HT-29 (cell line): Measurements from ENCODE around the gene DDX54. TPM values are rescaled to one million over a fixed set of nuclear protein-coding genes. Genes with fewer than 3 reads are reported as not detected.
A peak's percentile ranks its signal among the peaks of the same experiment; 100 is the strongest.

Source experiments
- DNase-seq: peaks from one replicate; pipeline ENCODE4 v3.0.0-alpha.2; 2015; ENCODE audit warnings: low spot score
- total RNA-seq: library from RNA; depleted of rRNA; stranded (reverse); fragments of >200 nt; shearing (Covaris generic); gene quantifications from 2 replicates; pipeline ENCODE4 v1.2.3, GENCODE V29; 2014

DDX54 gene
- total RNA-seq, 1 experiment from 2014 or later, result 100 TPM

- no peak for DNase-seq
Measured at GRCh38 chr12:113195598-113195997, 10.3 kb upstream of the DDX54 start.

- no peak for DNase-seq
Measured at GRCh38 chr12:113194971-113195391, 9.7 kb upstream of the DDX54 start.

GRCh38 chr12:113191227-113191626 is 5.9 kb upstream of the DDX54 start:
- DNase-seq, result no peak

GRCh38 chr12:113190761-113191160 is 5.5 kb upstream of the DDX54 start:
- DNase-seq, result peak; percentile 16

- DNase-seq, result no peak
Measured at GRCh38 chr12:113189361-113189760, 4.1 kb upstream of the DDX54 start.

GRCh38 chr12:113186666-113187325 is 1.5 kb upstream of the DDX54 start:
- DNase-seq, result no peak

- DNase-seq, result peak; percentile 41
Measured at GRCh38 chr12:113186033-113186365, 721 bp upstream of the DDX54 start.

- peak; percentile 93 for DNase-seq
Measured at GRCh38 chr12:113184900-113185179, 438 bp downstream of the DDX54 start.

GRCh38 chr12:113184098-113184899 is 979 bp downstream of the DDX54 start:
- DNase-seq, result no peak

- DNase-seq, result no peak
Measured at GRCh38 chr12:113183030-113183589, 2.2 kb downstream of the DDX54 start.

- no peak for DNase-seq
Measured at GRCh38 chr12:113181975-113182374, 3.3 kb downstream of the DDX54 start.

- no peak for DNase-seq
Measured at GRCh38 chr12:113180333-113180732, 4.9 kb downstream of the DDX54 start.

GRCh38 chr12:113179023-113179422 is 6.3 kb downstream of the DDX54 start:
- DNase-seq, result no peak

GRCh38 chr12:113174461-113175384 is 10.6 kb downstream of the DDX54 start:
- peak; percentile 76 for DNase-seq

GRCh38 chr12:113173081-113173698 is 12.1 kb downstream of the DDX54 start:
- no peak for DNase-seq

GRCh38 chr12:113172185-113172584 is 13.1 kb downstream of the DDX54 start:
- no peak for DNase-seq

GRCh38 chr12:113171543-113171942 is 13.7 kb downstream of the DDX54 start:
- no peak for DNase-seq

GRCh38 chr12:113170926-113171325 is 14.4 kb downstream of the DDX54 start:
- no peak for DNase-seq

- DNase-seq, result no peak
Measured at GRCh38 chr12:113170457-113170856, 14.8 kb downstream of the DDX54 start.

- no peak for DNase-seq
Measured at GRCh38 chr12:113169697-113170096, 15.6 kb downstream of the DDX54 start.

GRCh38 chr12:113167868-113168267 is 17.4 kb downstream of the DDX54 start:
- no peak for DNase-seq
